Activated naive CD4-positive, alpha-beta T cell treated with anti-CD3 and anti-CD28 coated beads, Interleukin-2, amount 10 ng/mL, durations not matched to agents 7 days and 5 days (primary cell): ENCODE measurements around the gene PPM1L.

Experiments
- CTCF ChIA-PET: fragments of 350-600 bp; sonication (Branson Sonifier 250); formaldehyde crosslinking; loops from one replicate; lab custom pipeline; 2021; ENCODE audit warnings: antibody characterized with exemption; lab: Charles Lee
- DNase-seq: peaks from one replicate; pipeline ENCODE4 v3.0.0-alpha.2; 2020
- H3K27ac Mint-ChIP-seq: one replicate; pipeline ENCODE4 v1.8.0; 2021; ENCODE audit warnings: mild to moderate bottlenecking, moderate library complexity, mixed read lengths
- H3K27me3 Mint-ChIP-seq: one replicate; pipeline ENCODE4 v1.8.0; 2021; ENCODE audit warnings: mild to moderate bottlenecking, mixed read lengths
- H3K36me3 Mint-ChIP-seq: one replicate; pipeline ENCODE4 v1.8.0; 2021; ENCODE audit warnings: mixed read lengths
- H3K4me1 Mint-ChIP-seq: one replicate; pipeline ENCODE4 v1.8.0; 2021; ENCODE audit warnings: mixed read lengths
- H3K4me3 Mint-ChIP-seq: one replicate; pipeline ENCODE4 v1.8.0; 2021; ENCODE audit warnings: mild to moderate bottlenecking, moderate library complexity, mixed read lengths
- H3K9me3 Mint-ChIP-seq: one replicate; pipeline ENCODE4 v1.8.0; 2021; ENCODE audit warnings: mixed read lengths

PPM1L gene

GRCh38 chr3:160778480-160778879, 22.4 kb downstream of the PPM1L start:
- DNase-seq: no peak
- CTCF ChIA-PET: no interaction called here
- Mint-ChIP-seq H3K9me3 (no peaks in the 10 kb centered on the region), H3K36me3 (no peaks in the 10 kb centered on the region), H3K4me3 (no peak overlapping the region), H3K27ac (no peak overlapping the region), H3K27me3 (no peaks in the 10 kb centered on the region), H3K4me1 (peaks cover 7% of the 10 kb centered on the region)

GRCh38 chr3:160779040-160779439, 23.0 kb downstream of the PPM1L start:
- H3K4me1 Mint-ChIP-seq: peaks cover 1% of the 10 kb centered on the region
- no peaks in the 10 kb centered on the region for H3K36me3 Mint-ChIP-seq
- no peaks in the 10 kb centered on the region for H3K27me3 Mint-ChIP-seq
- no peak for DNase-seq
- CTCF ChIA-PET: no interaction called here
- H3K27ac Mint-ChIP-seq: no peak overlapping the region
- no peak overlapping the region for H3K4me3 Mint-ChIP-seq
- no peaks in the 10 kb centered on the region for H3K9me3 Mint-ChIP-seq

GRCh38 chr3:160780245-160780644, 24.2 kb downstream of the PPM1L start:
- no peak for DNase-seq
- CTCF ChIA-PET: no interaction called here
- H3K27ac Mint-ChIP-seq: no peak overlapping the region
- no peaks in the 10 kb centered on the region for H3K9me3 Mint-ChIP-seq
- no peaks in the 10 kb centered on the region for H3K36me3 Mint-ChIP-seq
- H3K27me3 Mint-ChIP-seq: no peaks in the 10 kb centered on the region
- no peaks in the 10 kb centered on the region for H3K4me1 Mint-ChIP-seq
- no peak overlapping the region for H3K4me3 Mint-ChIP-seq

GRCh38 chr3:160781402-160781801, 25.4 kb downstream of the PPM1L start:
- Mint-ChIP-seq H3K9me3 (no peaks in the 10 kb centered on the region), H3K4me1 (no peaks in the 10 kb centered on the region), H3K36me3 (no peaks in the 10 kb centered on the region), H3K4me3 (no peak overlapping the region), H3K27ac (no peak overlapping the region), H3K27me3 (peaks cover 5% of the 10 kb centered on the region)
- CTCF ChIA-PET: no interaction called here
- no peak for DNase-seq

- peaks cover 3% of the 10 kb centered on the region for H3K9me3 Mint-ChIP-seq
- no peak overlapping the region for H3K27ac Mint-ChIP-seq
- peaks cover 5% of the 10 kb centered on the region for H3K27me3 Mint-ChIP-seq
- H3K36me3 Mint-ChIP-seq: no peaks in the 10 kb centered on the region
- CTCF ChIA-PET: no interaction called here
- no peaks in the 10 kb centered on the region for H3K4me1 Mint-ChIP-seq
- no peak for DNase-seq
- H3K4me3 Mint-ChIP-seq: no peak overlapping the region
These were observed 25.8 kb downstream of the PPM1L start for GRCh38 chr3:160781863-160782262.

GRCh38 chr3:160784853-160785252, 28.8 kb downstream of the PPM1L start:
- peaks cover 5% of the 10 kb centered on the region for H3K27me3 Mint-ChIP-seq
- no peak for DNase-seq
- H3K27ac Mint-ChIP-seq: no peak overlapping the region
- CTCF ChIA-PET: no interaction called here
- H3K4me3 Mint-ChIP-seq: no peak overlapping the region
- no peaks in the 10 kb centered on the region for H3K36me3 Mint-ChIP-seq
- H3K4me1 Mint-ChIP-seq: no peaks in the 10 kb centered on the region
- H3K9me3 Mint-ChIP-seq: peaks cover 4% of the 10 kb centered on the region

GRCh38 chr3:160790726-160791125, 34.7 kb downstream of the PPM1L start:
- CTCF ChIA-PET: no interaction called here
- Mint-ChIP-seq H3K27ac (no peak overlapping the region), H3K27me3 (peaks cover 3% of the 10 kb centered on the region), H3K36me3 (no peaks in the 10 kb centered on the region), H3K4me1 (no peaks in the 10 kb centered on the region), H3K4me3 (no peak overlapping the region), H3K9me3 (peaks cover 4% of the 10 kb centered on the region)
- DNase-seq: no peak

- CTCF ChIA-PET: no interaction called here
- no peak for DNase-seq
- H3K27me3 Mint-ChIP-seq: no peaks in the 10 kb centered on the region
- no peak overlapping the region for H3K27ac Mint-ChIP-seq
- no peaks in the 10 kb centered on the region for H3K36me3 Mint-ChIP-seq
- no peaks in the 10 kb centered on the region for H3K9me3 Mint-ChIP-seq
- no peak overlapping the region for H3K4me3 Mint-ChIP-seq
- no peaks in the 10 kb centered on the region for H3K4me1 Mint-ChIP-seq
These were observed 36.5 kb downstream of the PPM1L start for GRCh38 chr3:160792540-160792939.

GRCh38 chr3:160793722-160794252, 37.8 kb downstream of the PPM1L start:
- Mint-ChIP-seq H3K4me3 (no peak overlapping the region), H3K4me1 (no peaks in the 10 kb centered on the region), H3K9me3 (no peaks in the 10 kb centered on the region), H3K27me3 (no peaks in the 10 kb centered on the region), H3K36me3 (no peaks in the 10 kb centered on the region), H3K27ac (no peak overlapping the region)
- no peak for DNase-seq
- CTCF ChIA-PET: no interaction called here

GRCh38 chr3:160796089-160796812, 40.2 kb downstream of the PPM1L start:
- Mint-ChIP-seq H3K9me3 (no peaks in the 10 kb centered on the region), H3K36me3 (no peaks in the 10 kb centered on the region), H3K27me3 (no peaks in the 10 kb centered on the region), H3K4me1 (peaks cover 8% of the 10 kb centered on the region), H3K4me3 (no peak overlapping the region), H3K27ac (no peak overlapping the region)
- CTCF ChIA-PET: no interaction called here
- no peak for DNase-seq

- no peak for DNase-seq
- no peaks in the 10 kb centered on the region for H3K9me3 Mint-ChIP-seq
- H3K27ac Mint-ChIP-seq: no peak overlapping the region
- H3K4me1 Mint-ChIP-seq: peaks cover 13% of the 10 kb centered on the region
- CTCF ChIA-PET: no interaction called here
- H3K27me3 Mint-ChIP-seq: no peaks in the 10 kb centered on the region
- H3K36me3 Mint-ChIP-seq: no peaks in the 10 kb centered on the region
- H3K4me3 Mint-ChIP-seq: no peak overlapping the region
These were observed 40.8 kb downstream of the PPM1L start for GRCh38 chr3:160796813-160797164.

- CTCF ChIA-PET: no interaction called here
- H3K36me3 Mint-ChIP-seq: no peaks in the 10 kb centered on the region
- no peaks in the 10 kb centered on the region for H3K27me3 Mint-ChIP-seq
- no peak overlapping the region for H3K27ac Mint-ChIP-seq
- no peak for DNase-seq
- no peak overlapping the region for H3K4me3 Mint-ChIP-seq
- peaks cover 19% of the 10 kb centered on the region for H3K4me1 Mint-ChIP-seq
- H3K9me3 Mint-ChIP-seq: no peaks in the 10 kb centered on the region
These were observed 41.3 kb downstream of the PPM1L start for GRCh38 chr3:160797356-160797755.

GRCh38 chr3:160801386-160802118, 45.5 kb downstream of the PPM1L start:
- H3K4me3 Mint-ChIP-seq: peak overlapping the region; percentile 17
- peak overlapping the region; percentile 70 for H3K27ac Mint-ChIP-seq
- no peaks in the 10 kb centered on the region for H3K36me3 Mint-ChIP-seq
- CTCF ChIA-PET: no interaction called here
- DNase-seq: peak; percentile 76
- H3K4me1 Mint-ChIP-seq: peaks cover 29% of the 10 kb centered on the region
- no peaks in the 10 kb centered on the region for H3K9me3 Mint-ChIP-seq
- H3K27me3 Mint-ChIP-seq: peaks cover 2% of the 10 kb centered on the region

GRCh38 chr3:160804762-160805161, 48.7 kb downstream of the PPM1L start:
- H3K27me3 Mint-ChIP-seq: peaks cover 20% of the 10 kb centered on the region
- H3K27ac Mint-ChIP-seq: no peak overlapping the region
- CTCF ChIA-PET: no interaction called here
- H3K9me3 Mint-ChIP-seq: no peaks in the 10 kb centered on the region
- no peaks in the 10 kb centered on the region for H3K36me3 Mint-ChIP-seq
- H3K4me3 Mint-ChIP-seq: no peak overlapping the region
- no peak for DNase-seq
- H3K4me1 Mint-ChIP-seq: peaks cover 29% of the 10 kb centered on the region

GRCh38 chr3:160806094-160806493, 50.1 kb downstream of the PPM1L start:
- CTCF ChIA-PET: no interaction called here
- H3K4me3 Mint-ChIP-seq: no peak overlapping the region

More at GRCh38 chr3:160806094-160806493, 50.1 kb downstream of the PPM1L start:
- Mint-ChIP-seq H3K36me3 (no peaks in the 10 kb centered on the region), H3K27ac (no peak overlapping the region), H3K27me3 (peaks cover 20% of the 10 kb centered on the region), H3K9me3 (no peaks in the 10 kb centered on the region), H3K4me1 (peaks cover 23% of the 10 kb centered on the region)
- no peak for DNase-seq
